BJ (cell line): ENCODE results near the gene TRPC4AP. TPM values are rescaled to one million over a fixed set of nuclear protein-coding genes. Genes with fewer than 3 reads are reported as not detected.

Experiments
- CTCF ChIA-PET: fragments of 350-600 bp; formaldehyde crosslinking; extraction: SDS; loops from one replicate; lab custom pipeline; 2021; ENCODE audit warnings: antibody characterized with exemption, inconsistent platforms; lab: Yijun Ruan, JAX
- POLR2A ChIA-PET: fragments of 300-600 bp; sonication (Branson Sonifier 250); formaldehyde crosslinking; extraction: SDS; loops from one replicate; lab custom pipeline; 2021; ENCODE audit warnings: antibody characterized with exemption; lab: Charles Lee
- DNase-seq: peaks from one replicate; pipeline ENCODE4 v3.0.0-alpha.2; 2011; ENCODE audit warnings: low read depth
- H3K27me3 ChIP-seq: 2 replicates; pipeline ENCODE4 v1.6.0; 2011; ENCODE audit warnings: low read length; ENCODE audit not compliant: control insufficient read depth, insufficient read depth
- H3K36me3 ChIP-seq: 2 replicates; pipeline ENCODE4 v1.5.1; 2011; ENCODE audit warnings: low read length; ENCODE audit not compliant: control insufficient read depth, insufficient read depth
- H3K4me3 ChIP-seq: 2 replicates; pipeline ENCODE4 v1.5.1; 2011; ENCODE audit warnings: low read depth, mild to moderate bottlenecking, control low read depth, low read length
- polyA plus RNA-seq: library from polyadenylated mRNA; depleted of rRNA; stranded (reverse); fragments of >200 nt; gene quantifications from 2 replicates; pipeline ENCODE4 v1.2.3, GENCODE V29; 2011
- TF ChIP-seq, protein P1 (sequence below): IDR thresholded peaks from 2 replicates; pipeline ENCODE4 v1.5.1; 2011; ENCODE audit warnings: low read depth, mild to moderate bottlenecking, control low read depth, inconsistent platforms, low read length, moderate library complexity; ENCODE audit not compliant: insufficient read depth

TRPC4AP gene
- polyA plus RNA-seq, 1 experiment: 111 TPM

DNA sequence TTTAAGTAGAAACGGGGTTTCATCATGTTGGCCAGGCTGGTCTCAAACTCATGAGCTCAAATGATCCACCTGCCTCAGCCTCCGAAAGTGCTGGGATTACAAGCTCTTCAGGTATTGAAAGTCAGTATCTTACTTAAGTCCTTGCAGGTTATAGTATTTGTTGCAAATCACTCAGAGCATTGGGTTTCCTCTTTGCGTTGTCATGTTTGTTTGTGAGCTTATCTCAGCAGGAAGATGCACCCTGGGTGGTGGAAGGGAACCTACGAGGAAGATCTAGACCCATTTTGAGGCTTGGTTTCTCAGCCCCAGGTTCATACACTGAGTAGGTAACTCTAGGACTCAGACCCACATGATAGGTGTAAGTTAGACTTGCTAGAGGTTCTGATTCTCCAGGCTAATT, 118.4 kb downstream of the TRPC4AP start:
- POLR2A ChIA-PET: no interaction called here
- CTCF ChIA-PET: no interaction called here
- no peak for DNase-seq
- Histone ChIP-seq H3K4me3 (no peak overlapping the region), H3K27me3 (0 out of 2 replicates have a peak, but pooled peaks cover 5% of the 10 kb centered on the region), H3K36me3 (no peaks in the 10 kb centered on the region)
- TF ChIP-seq, protein P1, sequence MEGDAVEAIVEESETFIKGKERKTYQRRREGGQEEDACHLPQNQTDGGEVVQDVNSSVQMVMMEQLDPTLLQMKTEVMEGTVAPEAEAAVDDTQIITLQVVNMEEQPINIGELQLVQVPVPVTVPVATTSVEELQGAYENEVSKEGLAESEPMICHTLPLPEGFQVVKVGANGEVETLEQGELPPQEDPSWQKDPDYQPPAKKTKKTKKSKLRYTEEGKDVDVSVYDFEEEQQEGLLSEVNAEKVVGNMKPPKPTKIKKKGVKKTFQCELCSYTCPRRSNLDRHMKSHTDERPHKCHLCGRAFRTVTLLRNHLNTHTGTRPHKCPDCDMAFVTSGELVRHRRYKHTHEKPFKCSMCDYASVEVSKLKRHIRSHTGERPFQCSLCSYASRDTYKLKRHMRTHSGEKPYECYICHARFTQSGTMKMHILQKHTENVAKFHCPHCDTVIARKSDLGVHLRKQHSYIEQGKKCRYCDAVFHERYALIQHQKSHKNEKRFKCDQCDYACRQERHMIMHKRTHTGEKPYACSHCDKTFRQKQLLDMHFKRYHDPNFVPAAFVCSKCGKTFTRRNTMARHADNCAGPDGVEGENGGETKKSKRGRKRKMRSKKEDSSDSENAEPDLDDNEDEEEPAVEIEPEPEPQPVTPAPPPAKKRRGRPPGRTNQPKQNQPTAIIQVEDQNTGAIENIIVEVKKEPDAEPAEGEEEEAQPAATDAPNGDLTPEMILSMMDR: no peak

DNA sequence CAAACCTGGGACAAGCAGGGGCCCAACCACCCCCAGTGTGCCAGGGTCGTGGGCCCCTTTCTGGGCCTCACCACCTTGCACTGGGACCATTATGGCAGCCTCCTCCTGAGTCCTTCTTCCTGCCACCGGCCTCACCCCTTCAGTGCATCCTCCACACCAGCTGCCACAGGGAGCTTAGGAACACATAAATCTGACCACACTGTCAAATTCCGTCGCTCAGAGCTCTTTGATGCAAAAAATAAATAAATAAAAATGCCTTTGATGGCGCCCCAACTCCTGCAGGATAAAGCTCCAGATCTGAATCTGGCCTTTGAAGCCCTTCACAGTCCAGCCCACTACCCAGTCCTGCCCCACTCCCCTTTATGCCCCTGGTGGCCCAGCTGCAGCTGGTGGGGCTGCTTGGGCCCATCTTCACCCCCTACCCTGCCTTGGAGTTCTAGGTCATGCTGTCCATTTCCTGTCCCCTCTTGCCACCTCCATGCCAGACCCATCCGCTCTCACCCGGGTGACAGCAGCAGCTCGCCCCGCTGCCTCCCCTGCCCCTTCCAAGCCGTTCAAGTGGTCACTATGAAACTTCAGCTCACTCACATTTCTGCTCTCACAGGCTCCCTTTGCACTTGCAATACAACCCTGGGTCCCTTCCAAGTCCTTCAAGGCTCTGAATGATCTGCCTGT, 120.9 kb downstream of the TRPC4AP start:
- Histone ChIP-seq H3K4me3 (no peak overlapping the region), H3K36me3 (no peaks in the 10 kb centered on the region), H3K27me3 (0 out of 2 replicates have a peak, but pooled peaks cover 5% of the 10 kb centered on the region)
- POLR2A ChIA-PET: interaction anchor here (0.6 kb wide), 1 partner anchor 104 kb away, joined by 3 read pairs; no protein-coding TSS in a partner anchor
- TF ChIP-seq, protein P1: no peak
- CTCF ChIA-PET: interaction anchor here (0.6 to 1.3 kb wide), 4 partner anchors 16 to 174 kb away, joined by 3 to 6 read pairs (median 3); partner anchors contain the start of genes GSS and MYH7B
- no peak for DNase-seq

DNA sequence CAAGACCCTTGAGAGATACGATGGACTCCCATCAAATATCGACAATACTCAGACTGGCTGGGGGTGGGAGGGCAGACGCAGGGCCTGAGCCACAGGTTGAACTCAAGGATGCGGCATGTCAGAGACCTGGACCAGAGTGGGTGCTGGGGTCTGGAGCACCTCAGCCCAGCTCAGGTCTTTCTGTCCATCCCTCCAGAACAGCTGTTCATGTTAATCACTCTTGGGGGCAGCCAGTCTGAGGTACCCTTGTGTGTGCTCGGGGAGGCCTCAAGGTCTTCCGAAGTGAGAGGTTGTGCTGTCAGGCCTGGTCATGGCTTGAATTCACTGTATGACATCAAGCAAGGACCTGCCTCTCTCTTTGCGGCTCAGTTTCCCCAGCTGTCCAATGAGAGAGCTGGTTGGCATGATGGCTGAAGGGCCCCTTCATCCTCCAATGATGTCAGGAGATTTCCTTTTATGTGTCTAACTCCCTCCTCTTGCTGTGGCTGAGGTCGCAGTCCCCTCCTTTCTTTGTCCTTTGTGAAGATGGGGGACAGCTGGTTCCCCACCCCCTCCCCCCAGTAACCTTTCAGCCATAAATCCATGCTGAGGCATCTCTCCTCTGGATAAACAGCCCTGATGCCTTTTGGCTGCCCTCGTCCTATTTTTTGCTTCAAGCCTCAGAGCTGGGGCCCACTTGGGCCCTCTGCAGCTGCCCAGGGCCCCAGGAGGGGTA, 121.6 kb downstream of the TRPC4AP start:
- POLR2A ChIA-PET: interaction anchor here (0.6 kb wide), 1 partner anchor 104 kb away, joined by 3 read pairs; no protein-coding TSS in a partner anchor
- Histone ChIP-seq H3K36me3 (no peaks in the 10 kb centered on the region), H3K27me3 (0 out of 2 replicates have a peak, but pooled peaks cover 5% of the 10 kb centered on the region), H3K4me3 (no peak overlapping the region)
- no peak for DNase-seq
- CTCF ChIA-PET: interaction anchor here (0.7 to 1.3 kb wide), 2 partner anchors 97 to 115 kb away, joined by 3 to 6 read pairs; no protein-coding TSS in a partner anchor
- TF ChIP-seq, protein P1: no peak

DNA sequence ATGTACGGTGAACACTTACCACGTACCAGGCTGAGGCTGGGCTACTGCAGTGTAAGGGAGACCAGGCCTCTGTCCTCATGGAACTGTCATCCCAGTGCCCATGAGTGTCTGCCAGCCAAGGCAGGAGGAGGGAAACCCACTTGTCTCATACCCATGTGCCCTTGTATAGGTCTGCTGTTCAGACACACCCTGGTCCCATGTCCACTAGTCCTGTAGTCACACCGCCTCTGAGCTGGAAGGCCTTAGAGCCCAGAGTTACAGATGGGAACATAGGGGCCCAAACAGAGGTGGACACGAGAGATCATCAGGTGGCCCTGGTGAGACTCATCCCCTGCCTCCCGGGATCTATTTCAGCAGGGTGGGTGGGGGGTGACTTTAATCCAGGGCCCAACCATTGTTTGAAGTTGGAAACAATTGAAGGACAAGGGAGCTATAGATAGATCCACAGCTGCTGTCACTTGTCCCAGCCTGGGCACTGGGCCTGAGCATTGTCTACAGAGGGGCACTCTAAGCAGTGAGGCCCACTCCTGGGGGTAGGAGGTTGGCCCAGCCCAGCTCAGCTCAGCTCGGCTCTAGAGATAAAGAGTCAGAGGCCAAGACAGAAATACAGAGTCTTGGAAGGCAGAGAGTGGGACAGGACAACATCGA, 122.3 kb downstream of the TRPC4AP start:
- CTCF ChIA-PET: interaction anchor here (0.7 to 1.3 kb wide), 2 partner anchors 14 to 96 kb away, joined by 3 read pairs; no protein-coding TSS in a partner anchor
- POLR2A ChIA-PET: no interaction called here
- 0 out of 2 replicates have a peak, but pooled peaks cover 5% of the 10 kb centered on the region for H3K27me3 ChIP-seq
- TF ChIP-seq, protein P1: no peak
- no peaks in the 10 kb centered on the region for H3K36me3 ChIP-seq
- no peak for DNase-seq
- H3K4me3 ChIP-seq: no peak overlapping the region
